CD14-positive monocyte (primary cell): ENCODE results near the gene COL25A1. TPM values are rescaled to one million over a fixed set of nuclear protein-coding genes. Genes with fewer than 3 reads are reported as not detected.

Experiments
- DNase-seq, 3 donors: peaks; one replicate each; pipeline ENCODE4 v3.0.0-alpha.2; 2011 to 2022
- H2AFZ ChIP-seq: 2 replicates; pipeline ENCODE4 v1.6.0; 2012; ENCODE audit warnings: mild to moderate bottlenecking, low read depth, low read length, inconsistent platforms; ENCODE audit not compliant: insufficient read depth, poor library complexity, severe bottlenecking
- H3K27ac ChIP-seq, 2 donors: 1 replicate in 1 of 2; 2 replicates in 1 of 2; pipeline ENCODE4 v1.5.1; 2012 to 2013; ENCODE audit warnings: low read length in 2 of 2, control low read depth in 1 of 2, inconsistent platforms in 1 of 2, low read depth in 1 of 2, mild to moderate bottlenecking in 1 of 2
- H3K27me3 ChIP-seq, 2 donors: one replicate each; pipeline versions ENCODE4 v1.6.0 to v1.6.1; 2011 to 2013; ENCODE audit warnings: low read length in 2 of 2; ENCODE audit not compliant: control insufficient read depth in 2 of 2, insufficient read depth in 2 of 2
- H3K36me3 ChIP-seq, 2 donors: replicated peaks in 1 of 2; 1 replicate in 1 of 2; 2 replicates in 1 of 2; pipeline versions ENCODE4 v1.5.1 to v1.6.1; 2012 to 2013; ENCODE audit warnings: low read length in 2 of 2, control low read depth in 1 of 2, inconsistent platforms in 1 of 2, mild to moderate bottlenecking in 1 of 2; ENCODE audit not compliant: insufficient read depth in 2 of 2, control insufficient read depth in 1 of 2
- H3K4me1 ChIP-seq, 2 donors: 1 replicate in 1 of 2; 2 replicates in 1 of 2; pipeline versions ENCODE4 v1.5.1 to v1.6.1; 2012 to 2013; ENCODE audit warnings: low read length in 2 of 2, control low read depth in 1 of 2, inconsistent platforms in 1 of 2, mild to moderate bottlenecking in 1 of 2, moderate library complexity in 1 of 2; ENCODE audit not compliant: insufficient read depth in 2 of 2, control insufficient read depth in 1 of 2
- H3K4me2 ChIP-seq: replicated peaks from 2 replicates; pipeline ENCODE3; 2012; ENCODE audit warnings: low read length, moderate library complexity, mild to moderate bottlenecking; ENCODE audit not compliant: poor library complexity, severe bottlenecking; ENCODE audit errors: extremely low read depth
- H3K4me3 ChIP-seq, 3 experiments: fragments of 200-600 bp in 1 of 3; sonication (generic) in 1 of 3; replicated peaks in 1 of 3; 1 replicate in 2 of 3; 2 replicates in 1 of 3; pipeline ENCODE4 v1.5.1; 2011 to 2013; ENCODE audit warnings: low read length in 3 of 3, mild to moderate bottlenecking in 3 of 3, control low read depth in 2 of 3, low read depth in 2 of 3, inconsistent platforms in 1 of 3, moderate library complexity in 1 of 3
- H3K79me2 ChIP-seq: 2 replicates; pipeline ENCODE4 v1.6.0; 2012; ENCODE audit warnings: mild to moderate bottlenecking, control low read depth, inconsistent platforms, low read length, moderate library complexity; ENCODE audit not compliant: insufficient read depth
- H3K9ac ChIP-seq: 2 replicates; pipeline ENCODE4 v1.6.0; 2017; ENCODE audit warnings: low read length, mild to moderate bottlenecking; ENCODE audit not compliant: insufficient read depth, poor library complexity, severe bottlenecking
- H3K9me3 ChIP-seq, 2 donors: replicated peaks in 1 of 2; 1 replicate in 1 of 2; 2 replicates in 1 of 2; pipeline versions ENCODE4 v1.5.1 to v1.6.1; 2012 to 2013; ENCODE audit warnings: low read length in 2 of 2, control low read depth in 1 of 2; ENCODE audit not compliant: control insufficient read depth in 1 of 2, insufficient read depth in 1 of 2
- H4K20me1 ChIP-seq: 2 replicates; pipeline ENCODE4 v1.6.0; 2012; ENCODE audit warnings: mild to moderate bottlenecking, low read length, control low read depth, moderate library complexity; ENCODE audit not compliant: insufficient read depth
- H3K27ac Mint-ChIP-seq, 7 donors: one replicate each; pipeline ENCODE4 v1.8.0; 2020; ENCODE audit warnings: mild to moderate bottlenecking in 7 of 7, mixed read lengths in 7 of 7, moderate library complexity in 6 of 7, inconsistent platforms in 2 of 7
- H3K27me3 Mint-ChIP-seq, 3 donors: one replicate each; pipeline ENCODE4 v1.8.0; 2021 to 2022; ENCODE audit warnings: low read depth in 3 of 3, mild to moderate bottlenecking in 3 of 3, mixed read lengths in 3 of 3, moderate library complexity in 3 of 3, inconsistent platforms in 1 of 3
- H3K36me3 Mint-ChIP-seq, 2 donors: one replicate each; pipeline ENCODE4 v1.8.0; 2020; ENCODE audit warnings: mixed read lengths in 2 of 2, inconsistent platforms in 1 of 2, mild to moderate bottlenecking in 1 of 2
- H3K4me1 Mint-ChIP-seq: one replicate; pipeline ENCODE4 v1.8.0; 2020; ENCODE audit warnings: mild to moderate bottlenecking, mixed read lengths
- H3K4me3 Mint-ChIP-seq, 2 donors: one replicate each; pipeline ENCODE4 v1.8.0; 2020; ENCODE audit warnings: mild to moderate bottlenecking in 2 of 2, mixed read lengths in 2 of 2, moderate library complexity in 1 of 2
- H3K9me3 Mint-ChIP-seq, 7 donors: one replicate each; pipeline ENCODE4 v1.8.0; 2020 to 2022; ENCODE audit warnings: mixed read lengths in 7 of 7, mild to moderate bottlenecking in 6 of 7, moderate library complexity in 6 of 7, inconsistent platforms in 2 of 7
- CTCF ChIP-seq: fragments of 200-600 bp; IDR thresholded peaks from one replicate; pipeline ENCODE4 v1.8.0; 2022; ENCODE audit warnings: antibody characterized with exemption, mild to moderate bottlenecking
- WGBS: methylation state at CpG from one replicate; pipeline ENCODE4 v1.1.5; 2013; ENCODE audit warnings: missing lambda C conversion rate; ENCODE audit not compliant: insufficient coverage; 5-methylcytosine and 5-hydroxymethylcytosine counted together
- intact Hi-C, 2 donors: fragments of 100-400 bp; cut with micrococcal nuclease; formaldehyde crosslinking; loops; one replicate each; pipeline versions ENCODE4 v1.15.0 to v1.15.1; 2023
- polyA plus RNA-seq, 3 donors: library from polyadenylated mRNA; depleted of rRNA in 1 of 3; unstranded in 2 of 3; stranded (reverse) in 1 of 3; fragments of 300-500 nt in 2 of 3; fragments of >200 nt in 1 of 3; fragmentation: Illumina TruSeq in 2 of 3; gene quantifications; 1 replicate in 2 of 3; 2 replicates in 1 of 3; pipeline ENCODE4 v1.2.3, GENCODE V29; 2012 to 2021

Gene COL25A1
- polyA plus RNA-seq, 3 donors: not detected

GRCh38 chr4:108799306-108799705 lies 503.2 kb downstream of the COL25A1 start:
- H3K27me3 Mint-ChIP-seq: peaks cover 0 to 4% (median 2%) of the 10 kb centered on the region in 3 donors
- intact Hi-C loops: no loop called here
- peaks cover 0 to 4% (median 0%) of the 10 kb centered on the region in 7 donors for H3K9me3 Mint-ChIP-seq
- Histone ChIP-seq H3K9me3 (no peaks in the 10 kb centered on the region), H3K27ac (no peak overlapping the region), H4K20me1 (no peaks in the 10 kb centered on the region), H3K36me3 (no peaks in the 10 kb centered on the region), H3K4me3 (no peak overlapping the region), H3K4me1 (no peaks in the 10 kb centered on the region), H3K27me3 (no peaks in the 10 kb centered on the region), H3K79me2 (no peaks in the 10 kb centered on the region), H3K4me2 (no peak overlapping the region), H3K9ac (no peak overlapping the region), H2AFZ (no peak overlapping the region)
- TF ChIP-seq CTCF: no peak
- DNase-seq: no peak
- H3K27ac Mint-ChIP-seq: no peak overlapping the region
- no peaks in the 10 kb centered on the region for H3K4me1 Mint-ChIP-seq
- H3K36me3 Mint-ChIP-seq: no peaks in the 10 kb centered on the region
- H3K4me3 Mint-ChIP-seq: no peak overlapping the region
- 100% methylated on average over 2 of the region's 5 CpGs for WGBS

- Histone ChIP-seq H2AFZ (no peak overlapping the region), H3K36me3 (no peaks in the 10 kb centered on the region), H3K79me2 (no peaks in the 10 kb centered on the region), H3K4me1 (no peaks in the 10 kb centered on the region), H3K9ac (no peak overlapping the region), H3K4me2 (no peak overlapping the region), H3K9me3 (no peaks in the 10 kb centered on the region), H3K4me3 (no peak overlapping the region), H3K27me3 (no peaks in the 10 kb centered on the region), H3K27ac (no peak overlapping the region), H4K20me1 (no peaks in the 10 kb centered on the region)
- no peaks in the 10 kb centered on the region for H3K36me3 Mint-ChIP-seq
- peaks cover 0 to 4% (median 1%) of the 10 kb centered on the region in 7 donors for H3K9me3 Mint-ChIP-seq
- no peak overlapping the region for H3K27ac Mint-ChIP-seq
- H3K27me3 Mint-ChIP-seq: peaks cover 0 to 6% (median 5%) of the 10 kb centered on the region in 3 donors
- intact Hi-C loops: no loop called here
- 100% methylated on average over 1 of the region's 3 CpGs for WGBS
- no peaks in the 10 kb centered on the region for H3K4me1 Mint-ChIP-seq
- H3K4me3 Mint-ChIP-seq: no peak overlapping the region
- DNase-seq: no peak
- TF ChIP-seq CTCF: no peak
Observed at GRCh38 chr4:108796173-108796572, 506.3 kb downstream of the COL25A1 start.
